IMR-90 (cell line): ENCODE measurements around the gene OR3A2. TPM values are rescaled to one million over a fixed set of nuclear protein-coding genes. Genes with fewer than 3 reads are reported as not detected.
"Not testable (repeated sequence)": the region's sequence is repeated elsewhere in the genome, so short reads cannot be mapped to it uniquely, and the experiment has no call there.

Experiments used
- ATAC-seq: fragments of 200-7000 bp; cut with Tn5 transposase; 2 replicates; pipeline ENCODE4 v1.9.1; 2020; ENCODE audit warnings: low read depth, mild to moderate bottlenecking, moderate library complexity
- BruUV-seq: library from RNA; stranded (reverse); fragments of 400-500 nt; replicated peaks from 2 replicates; lab custom pipeline; 2021; lab: Mats Ljungman, UMichigan
- CTCF ChIA-PET: fragments of 300-600 bp; formaldehyde crosslinking; extraction: SDS; loops from one replicate; lab custom pipeline; 2021; ENCODE audit warnings: antibody characterized with exemption; lab: Yijun Ruan, JAX
- POLR2A ChIA-PET: fragments of 300-600 bp; sonication (Branson Sonifier 250); formaldehyde crosslinking; loops from one replicate; lab custom pipeline; 2022; ENCODE audit warnings: antibody characterized with exemption; ENCODE audit not compliant: unreplicated experiment; lab: Charles Lee
- DNase-seq: peaks from one replicate; pipeline ENCODE4 v3.0.0; 2013
- H2AFZ ChIP-seq: replicated peaks from 2 replicates; pipeline ENCODE3; 2013; ENCODE audit warnings: low read length, mild to moderate bottlenecking; ENCODE audit not compliant: poor library complexity
- H2AK5ac ChIP-seq: 2 replicates; pipeline ENCODE4 v1.6.1; 2013; ENCODE audit warnings: low read depth, low read length, inconsistent platforms
- H2AK9ac ChIP-seq: replicated peaks from 2 replicates; pipeline ENCODE3; 2013; ENCODE audit warnings: mild to moderate bottlenecking, low read depth, low read length, moderate library complexity; ENCODE audit not compliant: poor library complexity
- H2BK120ac ChIP-seq: 2 replicates; pipeline ENCODE4 v1.6.1; 2013; ENCODE audit warnings: low read depth, low read length, inconsistent platforms
- H2BK15ac ChIP-seq: 3 replicates; pipeline ENCODE4 v1.6.1; 2013; ENCODE audit warnings: low read depth, low read length, inconsistent platforms
- H2BK20ac ChIP-seq: 2 replicates; pipeline ENCODE4 v1.6.1; 2013; ENCODE audit warnings: low read depth, mild to moderate bottlenecking, inconsistent platforms, low read length, moderate library complexity
- H2BK5ac ChIP-seq: 2 replicates; pipeline ENCODE4 v1.6.1; 2013; ENCODE audit warnings: mild to moderate bottlenecking, low read depth, low read length, inconsistent platforms; ENCODE audit not compliant: poor library complexity, severe bottlenecking
- H3K14ac ChIP-seq: replicated peaks from 2 replicates; pipeline ENCODE4 v1.6.1; 2013; ENCODE audit warnings: low read depth, low read length, inconsistent platforms
- H3K18ac ChIP-seq: 2 replicates; pipeline ENCODE4 v1.6.1; 2013; ENCODE audit warnings: low read depth, low read length, control low read depth
- H3K23ac ChIP-seq: 2 replicates; pipeline ENCODE4 v1.6.1; 2013; ENCODE audit warnings: low read depth, low read length, inconsistent platforms
- H3K27ac ChIP-seq: 2 replicates; pipeline ENCODE4 v1.5.1; 2013; ENCODE audit warnings: mild to moderate bottlenecking, control low read depth, low read length; ENCODE audit not compliant: insufficient read depth
- H3K27me3 ChIP-seq: 2 replicates; pipeline ENCODE4 v1.6.1; 2013; ENCODE audit warnings: low read length; ENCODE audit not compliant: control insufficient read depth, insufficient read depth
- H3K36me3 ChIP-seq: 2 replicates; pipeline ENCODE4 v1.6.1; 2013; ENCODE audit warnings: low read length, mixed read lengths; ENCODE audit not compliant: control insufficient read depth, insufficient read depth
- H3K4ac ChIP-seq: 2 replicates; pipeline ENCODE4 v1.6.1; 2013; ENCODE audit warnings: low read depth, low read length, inconsistent platforms
- H3K4me1 ChIP-seq: 2 replicates; pipeline ENCODE4 v1.6.1; 2013; ENCODE audit warnings: low read length, mixed read lengths; ENCODE audit not compliant: control insufficient read depth, insufficient read depth
- H3K4me2 ChIP-seq: 2 replicates; pipeline ENCODE4 v1.6.1; 2013; ENCODE audit warnings: low read depth, mild to moderate bottlenecking, control low read depth, low read length, moderate library complexity
- H3K4me3 ChIP-seq: 2 replicates; pipeline ENCODE4 v1.5.1; 2013; ENCODE audit warnings: low read depth, mild to moderate bottlenecking, control low read depth, low read length, moderate library complexity; ENCODE audit not compliant: insufficient read depth
- H3K56ac ChIP-seq: 2 replicates; pipeline ENCODE4 v1.6.1; 2013; ENCODE audit warnings: low read length, inconsistent platforms; ENCODE audit not compliant: insufficient read depth; ENCODE audit errors: extremely low read depth
- H3K79me1 ChIP-seq, 2 experiments: 2 replicates each; pipeline ENCODE4 v1.6.1; 2013; ENCODE audit warnings: low read length in 2 of 2, inconsistent platforms in 1 of 2, low read depth in 1 of 2
- H3K9ac ChIP-seq: 2 replicates; pipeline ENCODE4 v1.6.1; 2013; ENCODE audit warnings: low read depth, low read length, control low read depth
- H3K9me1 ChIP-seq: 2 replicates; pipeline ENCODE4 v1.6.1; 2013; ENCODE audit warnings: low read length, inconsistent platforms; ENCODE audit not compliant: insufficient read depth
- H3K9me3 ChIP-seq: 2 replicates; pipeline ENCODE4 v1.6.1; 2013; ENCODE audit warnings: low read length; ENCODE audit not compliant: control insufficient read depth, insufficient read depth
- H4K20me1 ChIP-seq: 2 replicates; pipeline ENCODE4 v1.6.1; 2013; ENCODE audit warnings: low read length, inconsistent platforms; ENCODE audit not compliant: insufficient read depth
- H4K5ac ChIP-seq: 2 replicates; pipeline ENCODE4 v1.6.1; 2013; ENCODE audit warnings: mild to moderate bottlenecking, low read depth, low read length, control low read depth
- H4K8ac ChIP-seq, 2 experiments: 2 replicates each; pipeline ENCODE4 v1.6.1; 2013; ENCODE audit warnings: low read depth in 2 of 2, low read length in 2 of 2, control low read depth in 1 of 2, inconsistent platforms in 1 of 2
- H4K91ac ChIP-seq: 2 replicates; pipeline ENCODE4 v1.6.1; 2013; ENCODE audit warnings: low read depth, low read length, inconsistent platforms; ENCODE audit not compliant: insufficient read depth
- WGBS, 2 experiments: methylation state at CpG; one replicate each; pipeline versions ENCODE4 v1.1.5 to v1.1.7; 2013; ENCODE audit warnings: missing lambda C conversion rate in 2 of 2; ENCODE audit not compliant: insufficient read length in 1 of 2; ENCODE audit errors: extremely low coverage in 2 of 2; 5-methylcytosine and 5-hydroxymethylcytosine counted together
- dilution Hi-C: fragments of 300-500 bp; cut with HindIII; formaldehyde crosslinking; loops from one replicate; pipeline ENCODE4 v1.14.3; 2018; ENCODE audit warnings: low sequenced_read_pairs; ENCODE audit not compliant: unreplicated experiment
- in situ Hi-C: fragments of 300-500 bp; cut with MboI; formaldehyde crosslinking; loops from 3 replicates; pipeline ENCODE4 v1.14.3; 2019; ENCODE audit warnings: low sequenced_read_pairs, inconsistent platforms, mixed read lengths
- intact Hi-C: fragments of 100-400 bp; cut with micrococcal nuclease; formaldehyde crosslinking; loops from 2 replicates; pipeline ENCODE4 v1.10.0; 2022
- polyA plus RNA-seq, 3 experiments: library from polyadenylated mRNA; depleted of rRNA; stranded (reverse); fragments of >200 nt; gene quantifications; 2 replicates each; pipeline ENCODE4 v1.2.3, GENCODE V29; 2012; ENCODE audit warnings: low replicate concordance in 1 of 3
- total RNA-seq: library from RNA; depleted of rRNA; stranded (reverse); fragments of >200 nt; gene quantifications from 2 replicates; pipeline ENCODE4 v1.2.3, GENCODE V29; 2012

OR3A2 gene
- total and polyA plus RNA-seq, 2 of the 4 experiments (the other 2 are of a cell fraction) = not detected

GRCh38 chr17:3293548-3293947 is 92.6 kb downstream of the OR3A2 start:
- H3K4me3 ChIP-seq, ATAC-seq, H2AK9ac ChIP-seq, H3K23ac ChIP-seq, H2BK15ac ChIP-seq, intact Hi-C loops, H4K5ac ChIP-seq, in situ Hi-C loops, H4K8ac ChIP-seq, H2BK120ac ChIP-seq, H3K4me2 ChIP-seq, H3K9me1 ChIP-seq, BruUV-seq, H2AK5ac ChIP-seq, H3K36me3 ChIP-seq, H3K4me1 ChIP-seq, POLR2A ChIA-PET, H3K4ac ChIP-seq, H2BK5ac ChIP-seq, H4K20me1 ChIP-seq, H3K79me1 ChIP-seq, H3K9me3 ChIP-seq, H2AFZ ChIP-seq, H3K27ac ChIP-seq, H3K56ac ChIP-seq, CTCF ChIA-PET, H3K14ac ChIP-seq, dilution Hi-C loops, H4K91ac ChIP-seq, H3K9ac ChIP-seq, H3K18ac ChIP-seq, H3K27me3 ChIP-seq, H2BK20ac ChIP-seq, DNase-seq: not testable (repeated sequence)
- WGBS, 2 experiments = no CpG with 5 or more reads among the region's 1 CpG
